Psoas muscle (tissue), 8 donors: ENCODE data around the gene HUS1. TPM values are rescaled to one million over a fixed set of nuclear protein-coding genes. Genes with fewer than 3 reads are reported as not detected.

Experiments used
- ATAC-seq, 4 donors: fragments of 200-7000 bp; cut with Tn5 transposase; one replicate each; pipeline ENCODE4 v1.9.1; 2020; ENCODE audit warnings: moderate library complexity in 3 of 4, mild to moderate bottlenecking in 2 of 4
- DNase-seq, 2 donors: peaks; one replicate each; pipeline ENCODE4 v3.0.0-alpha.2; 2020
- H3K27ac ChIP-seq: fragments of 200-600 bp; one replicate; pipeline ENCODE4 v1.8.0; 2022
- H3K27me3 ChIP-seq, 3 donors: fragments of 200-600 bp in 1 of 3; one replicate each; pipeline versions ENCODE4 v1.6.1 to v1.8.0; 2013 to 2022; ENCODE audit warnings: low read length in 2 of 3, mild to moderate bottlenecking in 2 of 3, moderate library complexity in 1 of 3; ENCODE audit not compliant: insufficient read depth in 3 of 3
- H3K36me3 ChIP-seq, 2 donors: fragments of 200-600 bp in 1 of 2; one replicate each; pipeline versions ENCODE4 v1.6.1 to v1.8.0; 2013 to 2022; ENCODE audit warnings: low read depth in 1 of 2, mild to moderate bottlenecking in 1 of 2, moderate library complexity in 1 of 2; ENCODE audit not compliant: insufficient read depth in 1 of 2
- H3K4me1 ChIP-seq: fragments of 200-600 bp; one replicate; pipeline ENCODE4 v1.8.0; 2022
- H3K4me3 ChIP-seq: fragments of 200-600 bp; one replicate; pipeline ENCODE4 v1.8.0; 2022; ENCODE audit warnings: mild to moderate bottlenecking
- H3K9me3 ChIP-seq: fragments of 200-600 bp; one replicate; pipeline ENCODE4 v1.8.0; 2022
- CTCF ChIP-seq: fragments of 200-600 bp; IDR thresholded peaks from one replicate; pipeline ENCODE4 v1.8.0; 2022; ENCODE audit warnings: antibody characterized with exemption
- WGBS, 3 donors: extraction: QIAGEN DNeasy Blood & Tissue Kit; methylation state at CpG; one replicate each; pipeline versions ENCODE4 v1.1.6 to v1.1.7; 2013; 5-methylcytosine and 5-hydroxymethylcytosine counted together
- intact Hi-C, 2 donors: fragments of 100-400 bp; cut with DNase I; formaldehyde crosslinking; loops; one replicate each; pipeline versions ENCODE4 v1.11.0 to v1.14.2; 2022
- polyA plus RNA-seq, 3 donors: library from polyadenylated mRNA; stranded (reverse); fragments of 200-250 nt; gene quantifications; one replicate each; pipeline ENCODE4 v1.2.3, GENCODE V29; 2013
- total RNA-seq, 4 donors: library from RNA; stranded (reverse); fragmentation: NEBNext Ultra II Directional in 2 of 4; extraction: Animal tissue kit (Norgen Biotek cat#: 25700) in 2 of 4; gene quantifications; one replicate each; pipeline versions ENCODE4 v1.2.1 to v1.2.4, GENCODE V29; 2021 to 2023
- donor health status: healthy with polysubstance abuse.
- donor health status: DM: no; HTN: no; CAD: no; lungs with moderate emphysema.
- donor health status: Bipolar disorder and iron deficiency.
- donor health status: healthy.
- donor health status: DM: yes; HTN: yes; CAD: no.
- donor health status: DM: no; HTN: no; CAD: no.
- donor health status: DM: no; HTN: no; CAD: no.
- donor health status: DM: yes; HTN: yes; CAD: no.

Gene HUS1
- total and polyA plus RNA-seq, 7 donors, result 17.8 to 30.7 (median 26.6) TPM

- no peaks in the 10 kb centered on the region for H3K9me3 ChIP-seq
- no peaks in the 10 kb centered on the region for H3K4me1 ChIP-seq
- no peak overlapping the region for H3K27ac ChIP-seq
- H3K27me3 ChIP-seq, result no peaks in the 10 kb centered on the region
- WGBS, 3 donors, result 93 to 97% (median 96%) methylated on average over 6 of the region's 6 CpGs
- intact Hi-C loops, result no loop called here
- ATAC-seq (no peak), DNase-seq (no peak)
- H3K4me3 ChIP-seq, result no peak overlapping the region
- TF ChIP-seq CTCF, result no peak
- H3K36me3 ChIP-seq, result peaks cover 0 to 21% of the 10 kb centered on the region in 2 donors
Observed at GRCh38 chr7:47938574-47939165, 40.7 kb downstream of the HUS1 start.

GRCh38 chr7:47937711-47938573, 41.5 kb downstream of the HUS1 start:
- H3K9me3 ChIP-seq, result no peaks in the 10 kb centered on the region
- intact Hi-C loops, result no loop called here
- DNase-seq (no peak), ATAC-seq (no peak)
- H3K27me3 ChIP-seq, result no peaks in the 10 kb centered on the region
- TF ChIP-seq CTCF, result no peak
- no peak overlapping the region for H3K27ac ChIP-seq
- peaks cover 0 to 21% of the 10 kb centered on the region in 2 donors for H3K36me3 ChIP-seq
- 86 to 91% (median 90%) methylated on average over 11 of the region's 11 CpGs for WGBS, 3 donors
- H3K4me3 ChIP-seq, result no peak overlapping the region
- no peaks in the 10 kb centered on the region for H3K4me1 ChIP-seq

DNA sequence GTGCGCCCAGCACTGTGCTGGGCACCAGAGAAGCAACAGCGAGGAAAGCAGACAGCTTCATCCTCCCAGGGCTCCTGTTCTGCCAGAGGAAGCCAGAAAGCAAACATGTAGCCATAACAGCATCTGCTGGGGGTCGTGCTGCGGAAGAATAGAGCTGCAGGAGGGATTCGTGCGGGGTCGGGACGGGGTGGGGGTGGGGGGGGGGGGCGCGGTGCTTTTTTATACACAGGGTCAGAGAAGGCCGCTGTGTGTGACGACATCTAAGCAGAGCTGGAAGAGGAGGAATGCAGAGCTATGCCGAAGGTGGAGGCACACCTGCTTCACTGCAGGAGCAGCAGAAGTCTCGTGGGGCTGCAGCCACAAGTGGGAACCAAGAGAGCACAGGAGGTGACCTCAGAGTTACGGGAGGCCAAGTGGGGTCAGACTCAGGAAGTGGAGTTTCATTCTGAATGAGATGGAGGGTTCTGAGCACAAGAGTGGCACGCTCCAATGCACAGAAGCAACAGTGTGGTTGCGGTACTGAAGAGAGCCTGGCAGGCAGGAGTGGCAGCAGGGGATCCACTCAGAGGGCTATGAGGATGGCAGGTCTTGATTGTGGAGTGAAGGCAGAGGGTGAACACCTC, 42.2 kb downstream of the HUS1 start:
- H3K27me3 ChIP-seq, result no peaks in the 10 kb centered on the region

GRCh38 chr7:47936323-47936722, 43.1 kb downstream of the HUS1 start:
- Histone ChIP-seq H3K27ac (no peak overlapping the region), H3K4me1 (no peaks in the 10 kb centered on the region), H3K27me3 (no peaks in the 10 kb centered on the region), H3K36me3 (peaks cover 0 to 21% of the 10 kb centered on the region in 2 donors), H3K4me3 (no peak overlapping the region), H3K9me3 (no peaks in the 10 kb centered on the region)
- ATAC-seq (no peak), DNase-seq (no peak)
- WGBS, 3 donors, result 84 to 92% (median 86%) methylated on average over 4 of the region's 4 CpGs
- intact Hi-C loops, result no loop called here
- TF ChIP-seq CTCF, result no peak

More for the DNA sequence above, 42.2 kb downstream of the HUS1 start:
- H3K4me1 ChIP-seq, result no peaks in the 10 kb centered on the region
- H3K4me3 ChIP-seq, result no peak overlapping the region
- intact Hi-C loops, result no loop called here
- H3K27ac ChIP-seq, result no peak overlapping the region
- H3K9me3 ChIP-seq, result no peaks in the 10 kb centered on the region
- no peak for TF ChIP-seq CTCF
- DNase-seq, result no peak
- 76 to 79% (median 79%) methylated on average over 15 to 17 of the region's 17 CpGs for WGBS, 3 donors
- ATAC-seq, result no peak
- peaks cover 0 to 21% of the 10 kb centered on the region in 2 donors for H3K36me3 ChIP-seq
